CD1c-positive myeloid dendritic cell (primary cell): ENCODE results near the gene KCND3.

Source experiments
- DNase-seq: peaks from one replicate; pipeline ENCODE4 v3.0.0-alpha.2; 2016; ENCODE audit errors: extremely low spot score

KCND3 gene

GRCh38 chr1:111778066-111778465, 211.4 kb downstream of the KCND3 start:
- DNase-seq = no peak

- no peak for DNase-seq
Measured at GRCh38 chr1:111777301-111777700, 212.2 kb downstream of the KCND3 start.

- no peak for DNase-seq
Measured at GRCh38 chr1:111776861-111777260, 212.6 kb downstream of the KCND3 start.

- DNase-seq = no peak
Measured at GRCh38 chr1:111776391-111776790, 213.1 kb downstream of the KCND3 start.

GRCh38 chr1:111775966-111776365, 213.5 kb downstream of the KCND3 start:
- no peak for DNase-seq

- DNase-seq = no peak
Measured at GRCh38 chr1:111770916-111771315, 218.6 kb downstream of the KCND3 start.

GRCh38 chr1:111769517-111770146, 219.8 kb downstream of the KCND3 start:
- peak; percentile 77 for DNase-seq

GRCh38 chr1:111768625-111769024, 220.8 kb downstream of the KCND3 start:
- DNase-seq = no peak

GRCh38 chr1:111768023-111768422, 221.4 kb downstream of the KCND3 start:
- no peak for DNase-seq

GRCh38 chr1:111762332-111762731, 227.1 kb downstream of the KCND3 start:
- DNase-seq = no peak

- no peak for DNase-seq
Measured at GRCh38 chr1:111761717-111762116, 227.8 kb downstream of the KCND3 start.

- peak; percentile 40 for DNase-seq
Measured at GRCh38 chr1:111758373-111758772, 231.1 kb downstream of the KCND3 start.

GRCh38 chr1:111756124-111756513, 233.3 kb downstream of the KCND3 start:
- no peak for DNase-seq

- peak; percentile 97 for DNase-seq
Measured at GRCh38 chr1:111755331-111756123, 233.9 kb downstream of the KCND3 start, which contains the start of gene DDX20. Gene DDX20, plus strand, starts transcription at chr1:111755901. Its CDS starts 24 bp downstream, at chr1:111755925.

GRCh38 chr1:111754984-111755330, 234.5 kb downstream of the KCND3 start:
- DNase-seq = no peak

GRCh38 chr1:111751906-111752575, 237.4 kb downstream of the KCND3 start:
- no peak for DNase-seq

- DNase-seq = no peak
Measured at GRCh38 chr1:111750856-111751255, 238.6 kb downstream of the KCND3 start.

- no peak for DNase-seq
Measured at GRCh38 chr1:111749628-111750027, 239.8 kb downstream of the KCND3 start.

- DNase-seq = no peak
Measured at GRCh38 chr1:111747947-111748346, 241.5 kb downstream of the KCND3 start.

- peak; percentile 83 for DNase-seq
Measured at GRCh38 chr1:111747282-111747734, 242.2 kb downstream of the KCND3 start.

GRCh38 chr1:111746614-111746999, 242.9 kb downstream of the KCND3 start:
- DNase-seq = no peak

- DNase-seq = no peak
Measured at GRCh38 chr1:111745675-111746613, 243.5 kb downstream of the KCND3 start.
